ENCODE results near the gene GTF3C5.
"Not testable (repeated sequence)": the region's sequence is repeated elsewhere in the genome, so short reads cannot be mapped to it uniquely, and the experiment has no call there.

DNA sequence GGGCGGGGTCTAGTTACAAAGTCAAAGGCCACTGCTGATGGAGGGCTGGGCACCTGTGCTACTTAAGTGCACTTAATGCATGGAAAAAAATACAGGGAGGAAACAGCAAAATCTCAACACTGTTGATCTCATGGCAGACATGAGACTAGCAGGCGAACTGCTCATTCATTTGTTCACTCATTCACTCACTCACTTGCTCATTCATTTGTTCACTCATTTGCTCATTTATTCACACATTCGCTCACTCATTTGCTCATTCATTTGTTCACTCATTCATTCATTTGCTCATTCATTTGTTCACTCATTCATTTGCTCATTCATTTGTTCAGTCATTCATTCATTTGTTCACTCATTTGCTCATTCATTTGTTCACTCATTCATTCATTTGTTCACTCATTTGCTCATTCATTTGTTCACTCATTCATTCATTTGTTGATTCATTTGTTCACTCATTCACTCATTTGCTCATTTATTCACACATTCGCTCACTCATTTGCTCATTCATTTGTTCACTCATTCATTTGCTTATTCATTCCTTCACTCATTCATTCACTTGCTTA is 40.7 kb upstream of the GTF3C5 start:
- not testable (repeated sequence) for TF ChIP-seq CTCF, POLR2A (IDR thresholded peaks at IDR 0.05)
